IPS DF 19.7 (cell line): ENCODE results near the gene CAP1.
"Not testable (repeated sequence)": the region's sequence is repeated elsewhere in the genome, so short reads cannot be mapped to it uniquely, and the experiment has no call there.

Experiments
- DNase-seq: peaks from one replicate; pipeline ENCODE4 v3.0.0-alpha.2; 2013; ENCODE audit warnings: low read depth, low spot score

Gene CAP1

DNA sequence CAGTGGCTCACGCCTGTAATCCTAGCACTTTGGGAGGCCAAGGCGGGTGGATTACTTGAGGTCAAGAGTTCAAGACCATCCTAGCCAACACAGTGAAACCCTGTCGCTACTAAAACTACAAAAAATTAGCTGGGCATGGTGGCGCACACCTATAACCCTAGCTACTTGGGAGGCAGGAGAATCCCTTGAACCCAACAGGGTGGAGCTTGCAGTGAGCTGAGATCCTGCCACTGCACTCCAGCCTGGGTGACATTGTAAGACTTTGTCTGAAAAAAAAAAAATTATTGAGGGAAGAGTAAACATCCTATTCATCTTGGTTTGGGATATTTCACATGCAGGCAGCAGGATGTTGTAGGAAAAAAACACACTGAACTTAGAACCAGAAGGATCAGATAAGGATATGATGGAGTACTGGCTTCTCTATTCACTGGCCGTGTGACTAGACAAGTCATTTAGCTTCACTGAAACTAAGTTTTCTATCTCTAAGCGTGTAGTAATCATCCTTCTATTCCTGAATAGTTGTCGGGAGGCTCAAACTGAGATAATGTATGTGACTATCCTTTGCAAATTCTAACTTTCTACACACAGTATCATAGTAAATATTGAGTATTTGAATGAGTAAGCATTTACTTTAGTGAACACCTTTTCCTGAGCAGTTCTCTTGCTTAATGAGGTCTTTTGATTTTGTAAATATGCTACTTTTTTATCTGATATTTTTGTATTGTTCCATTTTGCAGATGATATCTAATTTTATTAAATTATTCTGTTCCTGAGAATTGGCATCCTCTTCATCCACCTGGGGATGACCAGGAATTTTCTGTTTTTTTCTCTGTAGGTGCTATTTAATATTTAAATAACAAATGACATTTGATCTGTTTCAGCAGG is 18.2 kb downstream of the CAP1 start:
- DNase-seq = no peak

DNA sequence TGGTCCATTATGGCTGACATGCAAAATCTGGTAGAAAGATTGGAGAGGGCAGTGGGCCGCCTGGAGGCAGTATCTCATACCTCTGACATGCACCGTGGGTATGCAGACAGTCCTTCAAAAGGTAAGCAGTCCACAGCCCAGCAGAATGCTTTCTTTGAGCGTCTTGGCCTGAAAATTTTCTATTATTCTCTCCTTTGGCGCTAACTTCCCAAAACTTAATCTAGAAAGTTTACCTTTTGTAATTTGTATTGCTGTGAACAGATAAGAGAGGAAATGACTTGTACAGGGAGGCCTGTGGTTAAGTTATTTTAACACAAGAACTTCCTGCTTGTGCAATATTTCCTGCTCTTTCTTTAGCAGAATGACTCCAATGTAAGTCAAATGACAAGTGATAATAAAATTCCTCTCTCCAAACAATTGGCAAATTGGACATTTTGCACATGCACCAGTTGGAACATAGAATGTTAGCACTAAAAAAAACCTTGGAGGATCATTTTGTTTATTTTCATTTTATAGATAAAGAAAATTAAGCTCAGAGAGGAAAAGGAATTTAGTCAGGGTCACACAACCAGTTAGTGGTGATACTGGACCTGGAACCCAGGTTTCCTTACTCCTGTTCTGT is 18.9 kb downstream of the CAP1 start:
- peak; percentile 56 for DNase-seq

DNA sequence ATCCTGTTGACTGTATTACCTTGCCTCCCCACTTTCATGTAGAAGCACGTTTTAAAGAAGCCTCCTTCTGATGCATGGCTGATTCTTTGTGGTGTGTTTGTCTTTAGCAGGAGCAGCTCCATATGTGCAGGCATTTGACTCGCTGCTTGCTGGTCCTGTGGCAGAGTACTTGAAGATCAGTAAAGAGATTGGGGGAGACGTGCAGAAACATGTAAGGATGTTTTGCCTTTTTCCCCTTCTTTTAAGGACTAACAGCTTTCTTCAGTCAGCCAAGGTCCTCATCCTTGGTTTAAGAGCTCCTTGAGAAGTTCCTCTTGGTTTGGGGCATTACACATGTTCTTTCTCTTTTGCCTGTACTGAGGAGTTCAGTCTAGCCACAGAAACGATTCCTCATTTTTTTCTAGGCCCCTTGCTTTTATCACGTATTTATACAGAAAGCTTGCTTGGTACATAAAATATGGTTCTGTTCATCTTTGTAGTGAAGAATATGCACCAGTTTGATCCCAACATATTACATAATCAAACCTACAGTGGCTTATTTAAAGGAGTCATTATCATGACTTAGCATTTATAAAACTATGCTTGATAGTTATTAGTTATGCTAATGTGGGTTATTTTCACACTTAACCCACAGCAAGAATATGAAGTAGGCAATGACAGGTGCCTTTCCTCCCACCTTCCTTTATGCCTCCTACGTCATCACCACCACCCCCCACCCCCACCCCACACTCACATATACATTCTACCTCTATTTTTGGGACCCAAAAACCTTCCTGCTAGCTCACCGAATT is 19.6 kb downstream of the CAP1 start:
- DNase-seq = no peak

DNA sequence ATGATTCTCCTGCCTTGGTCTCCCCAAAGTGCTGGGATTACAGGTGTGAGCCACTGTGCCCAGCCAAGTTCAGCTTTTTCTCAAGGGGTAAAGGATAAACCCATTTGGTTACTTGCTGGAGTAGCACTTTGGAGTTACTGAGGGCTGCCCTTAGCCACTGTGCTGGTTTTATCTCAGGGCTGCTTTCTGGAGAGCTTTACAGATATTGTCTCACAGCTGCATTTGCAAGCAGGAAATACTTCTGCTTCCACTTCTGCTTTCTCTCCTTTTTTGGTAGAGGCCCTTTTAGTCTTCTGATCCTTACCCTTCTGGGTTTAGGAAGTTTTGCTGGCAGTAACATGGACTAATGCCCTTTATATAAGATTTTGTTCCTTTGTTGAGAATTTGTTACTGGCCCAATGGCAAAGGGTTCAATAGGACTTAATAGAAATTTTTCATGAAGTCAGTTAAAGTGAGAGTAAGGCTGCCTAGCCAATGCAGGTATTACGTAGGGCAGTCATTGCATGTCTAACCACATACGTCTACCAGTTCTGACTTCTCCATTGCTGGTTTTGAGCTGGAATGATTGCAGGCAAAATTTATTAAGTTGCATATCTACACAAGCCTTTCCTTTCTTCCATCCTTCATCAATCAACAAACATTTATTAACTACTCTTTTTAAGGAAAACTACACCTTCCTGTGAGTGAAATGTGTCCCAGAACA is 24.4 kb downstream of the CAP1 start:
- DNase-seq = no peak

DNA sequence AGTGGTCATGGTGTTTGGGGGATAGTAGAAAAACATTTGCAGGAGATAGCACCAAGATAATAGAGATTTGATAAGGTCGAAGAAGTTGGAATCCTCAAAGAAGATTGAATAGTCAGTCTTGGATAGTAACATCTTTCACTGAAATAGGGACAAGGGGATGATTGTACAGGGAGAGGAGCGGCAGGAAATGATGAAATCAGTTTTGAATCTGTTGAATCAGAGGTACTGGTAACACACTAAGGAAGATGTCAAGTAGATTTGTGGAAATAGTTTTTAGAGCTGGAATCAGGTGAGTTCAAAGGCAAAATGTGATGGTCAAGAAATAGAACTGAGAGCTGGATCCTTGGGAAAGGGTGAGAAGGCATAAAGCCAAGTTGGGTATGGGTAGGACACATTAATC is 26.5 kb downstream of the CAP1 start:
- DNase-seq = no peak

DNA sequence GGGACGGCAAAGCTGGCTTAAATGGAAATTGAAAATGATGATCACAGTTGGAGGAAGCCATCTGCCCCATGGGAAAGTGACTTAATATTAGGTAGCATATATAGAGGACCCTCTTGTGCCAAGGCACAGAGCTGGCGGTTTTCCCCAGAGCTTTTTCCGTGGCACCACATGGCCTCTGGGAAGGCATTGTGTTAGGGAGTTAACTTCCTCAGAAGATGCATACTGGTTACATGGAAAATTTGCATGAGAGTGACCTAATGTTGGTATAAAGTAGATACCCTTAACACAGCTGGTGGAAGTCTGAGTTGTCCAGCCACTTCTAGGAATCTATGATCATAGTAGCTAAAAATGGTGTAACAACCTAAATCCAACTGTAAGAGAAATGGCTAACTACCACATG is 27.3 kb downstream of the CAP1 start:
- DNase-seq = no peak

DNA sequence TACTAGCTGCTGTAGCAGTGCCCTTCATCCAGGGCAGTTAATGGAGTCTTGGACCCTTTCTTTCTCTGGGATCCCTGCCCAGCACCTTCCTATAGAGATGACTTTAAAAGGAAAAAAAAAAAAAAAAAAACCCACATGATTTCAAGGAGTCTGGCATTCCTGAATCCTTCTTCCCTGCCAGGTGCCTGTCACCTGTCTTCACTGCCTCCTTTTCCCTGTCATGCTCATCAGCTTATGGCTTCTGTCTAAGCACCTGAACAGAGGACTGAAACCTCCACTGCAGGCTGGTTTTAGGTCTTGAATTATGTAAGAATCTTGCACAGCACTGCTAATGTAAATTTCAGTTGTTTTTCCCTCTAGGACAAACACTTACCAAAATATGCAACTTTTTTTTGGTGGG is 31.6 kb downstream of the CAP1 start:
- DNase-seq = no peak

DNA sequence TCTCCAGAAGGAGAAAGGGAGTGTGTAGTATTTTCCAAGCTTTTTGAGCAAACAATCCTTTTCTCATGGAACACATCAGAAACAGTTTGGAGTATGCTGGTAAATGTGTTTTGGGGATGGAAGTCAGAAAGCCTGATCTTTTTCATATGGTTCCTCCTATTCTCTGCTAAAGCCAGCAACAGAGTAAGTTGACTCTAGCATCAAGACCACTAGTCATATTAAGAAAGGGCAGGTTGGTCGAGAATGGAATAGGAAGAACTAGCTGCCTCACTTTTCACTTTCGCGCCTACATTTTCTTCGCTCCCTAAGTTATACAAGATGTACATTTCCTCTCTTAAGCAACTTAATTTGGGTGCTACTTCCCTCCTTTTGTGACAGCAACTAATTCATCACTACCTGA is 32.5 kb downstream of the CAP1 start:
- DNase-seq = no peak

DNA sequence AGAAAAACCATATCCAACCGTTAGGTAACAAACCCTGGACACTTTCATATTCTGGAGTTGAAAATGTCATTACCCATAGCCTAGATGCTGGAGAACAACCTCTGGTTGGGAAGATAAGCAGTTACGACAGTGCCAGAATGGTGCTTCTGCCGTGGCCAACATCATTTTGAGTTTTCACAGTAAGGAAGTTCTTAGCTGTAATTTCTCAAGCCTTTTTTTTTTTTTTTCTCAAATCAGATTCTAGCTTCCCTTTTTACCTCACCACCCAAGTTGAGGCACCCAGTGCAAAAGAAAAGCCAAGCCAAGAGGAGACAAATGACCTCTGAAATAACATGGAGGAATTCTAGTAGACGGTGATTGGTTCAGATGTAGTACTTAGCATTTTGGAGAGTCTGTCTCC is 34.7 kb downstream of the CAP1 start:
- DNase-seq = no peak

DNA sequence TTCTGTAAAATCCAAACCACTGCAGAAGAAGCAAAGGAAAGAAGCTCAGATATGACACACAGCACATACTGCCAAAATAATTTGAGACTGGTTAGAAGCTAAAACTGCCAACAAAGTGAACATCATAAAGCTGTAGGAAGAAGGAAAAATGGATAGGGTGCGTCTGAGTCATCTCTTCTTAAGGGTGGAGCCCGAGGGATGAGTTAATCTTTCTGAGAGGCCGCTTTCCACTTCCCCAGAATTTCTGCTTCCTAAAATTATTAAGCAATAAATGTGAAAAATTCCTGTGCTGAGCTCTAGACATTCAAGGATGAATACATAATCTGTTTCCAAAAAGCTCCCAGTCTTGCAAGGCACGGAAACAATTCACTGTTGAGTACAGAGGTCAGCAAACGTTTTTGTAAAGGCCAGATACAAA is 36.4 kb downstream of the CAP1 start:
- DNase-seq = no peak

DNA sequence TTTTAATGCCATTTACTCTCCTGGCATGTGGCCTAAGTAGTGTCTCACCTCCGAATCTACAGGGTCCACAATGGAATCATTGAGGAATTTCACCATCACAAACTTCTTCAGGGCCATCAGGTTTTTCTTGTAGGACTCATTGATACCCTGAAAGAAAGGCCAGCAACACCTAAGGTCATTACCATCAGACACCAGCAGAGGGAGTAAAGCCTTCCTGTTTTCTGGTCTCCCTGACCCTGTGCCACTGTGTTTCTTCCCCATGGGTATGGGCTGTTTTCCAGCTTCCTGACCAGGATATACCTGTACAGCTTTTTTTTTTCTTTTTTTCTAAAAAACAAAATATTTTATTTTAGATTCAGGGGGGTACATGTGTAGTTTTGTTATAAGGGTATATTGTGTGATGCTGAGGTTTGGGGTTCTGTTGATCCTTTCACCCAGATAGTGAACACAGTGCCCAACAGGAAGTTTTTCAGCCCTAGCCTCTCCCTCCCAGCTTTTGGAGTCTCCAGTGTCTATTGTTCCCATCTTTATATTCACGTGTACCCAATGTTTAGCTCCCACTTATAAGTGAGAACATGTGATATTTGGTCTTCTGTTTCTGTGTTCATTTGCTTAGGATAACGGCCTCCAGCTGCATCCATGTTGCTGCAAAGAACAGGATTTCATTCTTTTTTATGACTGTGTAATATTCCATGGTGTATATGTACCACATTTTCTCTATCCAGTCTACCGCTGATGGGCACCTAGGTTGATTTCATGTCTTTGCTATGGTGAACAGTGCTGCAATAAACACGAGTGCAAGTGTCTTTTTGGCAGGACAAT is 38.2 kb downstream of the CAP1 start:
- no peak for DNase-seq

DNA sequence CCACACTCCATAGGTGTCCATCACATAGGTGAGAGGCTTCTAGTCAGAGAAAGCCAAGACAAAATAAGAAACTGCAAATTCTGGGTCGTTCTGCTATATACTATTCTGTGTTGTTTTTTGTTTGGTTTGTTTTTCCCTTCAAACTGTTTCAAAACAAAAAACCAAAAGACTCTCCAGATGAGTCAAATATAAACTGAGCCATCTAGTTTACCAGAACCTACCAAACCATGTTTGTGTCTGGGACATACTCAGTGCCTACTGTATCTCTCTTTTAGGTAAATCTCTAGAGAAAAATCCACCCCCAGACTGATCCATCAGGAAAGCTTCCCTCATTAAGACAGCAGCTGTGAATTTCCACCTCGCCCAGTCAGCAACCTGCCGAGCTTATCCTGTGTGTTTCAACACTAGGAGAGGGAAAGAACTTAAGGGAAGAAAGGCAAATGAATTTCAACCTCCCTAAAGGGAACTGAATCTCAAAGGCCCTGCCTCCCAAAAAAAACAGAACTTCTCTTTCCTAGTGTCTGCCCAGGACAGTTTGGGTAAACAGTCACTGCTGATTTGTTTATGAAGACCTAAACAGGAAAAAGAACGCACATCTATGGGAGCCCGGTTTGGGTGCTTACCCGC is 39.4 kb downstream of the CAP1 start:
- no peak for DNase-seq

DNA sequence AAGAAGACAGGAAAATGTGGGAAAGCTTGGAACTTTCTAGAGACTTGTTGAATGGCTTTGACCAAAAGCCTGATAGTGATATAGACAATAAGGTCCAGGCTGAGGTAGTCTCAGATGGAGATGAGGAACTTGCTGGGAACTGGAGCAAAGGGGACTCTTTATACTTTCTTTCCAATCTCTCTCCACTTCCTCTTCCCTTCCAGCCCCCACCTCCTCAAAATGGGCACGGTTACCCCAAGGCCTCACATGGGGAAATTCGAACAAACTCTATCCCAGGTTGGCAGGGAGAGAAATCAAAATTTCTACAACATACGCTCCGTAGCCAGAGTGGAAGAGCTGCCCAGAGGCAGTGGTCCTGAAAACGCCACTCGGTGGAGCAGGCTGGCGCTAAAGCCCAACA is 41.3 kb downstream of the CAP1 start:
- no peak for DNase-seq

DNA sequence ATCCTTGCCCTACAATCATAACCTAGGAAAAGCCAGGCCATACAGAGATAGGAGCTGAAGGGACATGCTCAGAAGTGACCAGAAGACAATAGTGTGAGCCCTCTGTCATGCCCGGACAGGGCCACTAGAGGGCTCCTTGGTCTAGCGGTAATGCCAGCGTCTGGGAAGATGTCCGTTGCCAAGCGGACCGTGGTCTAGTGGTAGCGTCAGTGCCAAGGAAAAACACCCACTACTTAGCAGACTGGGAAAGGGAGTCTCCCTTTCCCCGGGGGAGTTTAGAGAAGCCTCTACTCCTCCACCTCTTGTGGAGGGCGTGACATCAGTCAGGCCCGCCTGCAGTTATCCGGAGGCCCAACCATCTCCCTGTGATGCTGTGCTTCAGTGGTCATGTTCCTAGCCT is 44.2 kb downstream of the CAP1 start:
- DNase-seq = not testable (repeated sequence)

DNA sequence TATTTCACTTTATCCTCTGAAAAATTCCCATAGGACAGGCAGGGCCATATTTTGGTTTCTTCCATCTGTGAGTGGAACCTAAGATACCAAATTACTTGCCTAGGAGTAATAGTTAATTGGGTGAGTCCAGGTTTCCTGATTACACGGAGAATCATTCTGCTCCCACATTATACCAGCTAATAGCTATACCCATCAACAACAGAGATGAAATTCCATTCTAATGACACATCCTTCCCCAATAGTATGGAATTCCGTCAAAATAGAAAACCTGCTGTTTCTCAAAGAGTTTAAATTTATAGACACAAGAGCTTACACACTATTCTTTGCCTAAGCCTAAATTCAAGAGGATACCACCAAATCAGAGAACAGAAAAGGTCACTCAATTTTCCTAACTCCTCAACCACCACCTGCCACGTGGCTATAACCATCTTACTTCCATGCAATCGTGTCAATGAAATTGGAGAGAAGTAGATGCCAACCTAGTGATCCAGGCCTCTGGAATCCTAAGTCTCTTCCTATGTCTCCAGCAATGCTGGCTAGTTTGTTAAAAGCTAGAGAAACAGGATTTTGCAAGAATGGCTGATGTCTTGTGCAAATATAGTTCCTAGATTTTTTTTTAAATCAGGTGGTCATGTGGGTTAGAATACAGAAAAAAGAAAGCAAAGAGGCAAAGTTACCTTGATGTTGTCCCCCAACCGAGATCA is 50.3 kb downstream of the CAP1 start:
- DNase-seq = no peak

DNA sequence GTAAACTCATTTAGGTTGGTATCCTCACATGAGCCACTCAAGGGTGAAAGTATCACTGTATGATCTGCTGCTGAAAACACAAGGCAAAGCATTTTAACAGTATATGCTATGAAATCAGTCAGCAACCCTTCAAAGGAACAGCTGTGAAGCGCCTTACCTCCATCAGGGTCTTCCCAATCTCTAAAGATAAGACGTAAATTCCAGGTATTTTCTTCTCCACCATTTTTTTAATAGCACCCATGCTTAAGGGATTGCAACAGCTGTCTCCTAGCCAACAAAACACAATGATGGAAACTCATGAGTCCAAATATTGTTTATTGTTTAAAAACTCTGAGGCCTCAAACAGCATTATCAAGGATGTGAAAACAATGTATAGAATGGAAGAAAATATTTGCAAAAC is 51.7 kb downstream of the CAP1 start:
- no peak for DNase-seq

DNA sequence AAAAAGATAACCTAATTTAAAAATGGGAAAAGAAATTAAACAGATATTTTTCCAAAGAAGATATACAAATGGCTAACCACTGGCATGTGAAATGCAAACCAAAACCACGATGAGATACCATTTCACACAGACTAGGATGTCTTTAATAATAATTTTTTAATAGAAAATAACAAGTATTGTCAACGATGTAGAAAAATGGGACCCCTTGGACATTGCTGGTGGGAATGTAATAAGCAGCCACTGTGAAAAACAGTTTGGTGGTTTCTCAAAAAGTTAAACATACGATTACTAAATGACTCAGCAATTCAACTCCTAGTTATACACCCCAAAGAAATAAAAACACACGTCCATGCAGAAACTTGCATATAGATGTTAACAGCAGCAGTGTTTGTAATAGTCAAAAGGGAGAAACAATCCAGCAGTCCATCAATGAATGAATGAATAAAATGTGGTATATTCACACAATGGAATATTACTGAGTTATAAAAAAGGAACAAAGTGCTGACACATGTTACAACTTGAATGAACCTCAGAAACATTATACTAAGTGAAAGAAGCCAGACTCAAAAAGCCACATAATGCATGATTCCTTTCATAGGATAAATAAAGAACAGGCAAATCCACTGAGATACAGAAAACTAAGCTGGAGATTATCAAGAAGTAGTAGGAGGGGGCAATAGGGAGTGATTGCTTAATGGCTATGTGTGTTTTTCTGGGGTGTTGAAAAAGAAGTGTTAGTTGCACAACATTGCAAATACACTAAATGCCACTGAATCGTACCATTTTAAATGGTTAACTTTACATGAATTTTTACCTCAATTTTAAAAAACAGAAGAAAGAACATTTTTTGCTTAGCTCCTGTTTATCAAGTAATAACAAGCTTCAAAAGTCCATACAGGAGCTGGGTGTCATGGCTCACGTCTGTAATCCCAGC is 52.4 kb downstream of the CAP1 start:
- DNase-seq = no peak

DNA sequence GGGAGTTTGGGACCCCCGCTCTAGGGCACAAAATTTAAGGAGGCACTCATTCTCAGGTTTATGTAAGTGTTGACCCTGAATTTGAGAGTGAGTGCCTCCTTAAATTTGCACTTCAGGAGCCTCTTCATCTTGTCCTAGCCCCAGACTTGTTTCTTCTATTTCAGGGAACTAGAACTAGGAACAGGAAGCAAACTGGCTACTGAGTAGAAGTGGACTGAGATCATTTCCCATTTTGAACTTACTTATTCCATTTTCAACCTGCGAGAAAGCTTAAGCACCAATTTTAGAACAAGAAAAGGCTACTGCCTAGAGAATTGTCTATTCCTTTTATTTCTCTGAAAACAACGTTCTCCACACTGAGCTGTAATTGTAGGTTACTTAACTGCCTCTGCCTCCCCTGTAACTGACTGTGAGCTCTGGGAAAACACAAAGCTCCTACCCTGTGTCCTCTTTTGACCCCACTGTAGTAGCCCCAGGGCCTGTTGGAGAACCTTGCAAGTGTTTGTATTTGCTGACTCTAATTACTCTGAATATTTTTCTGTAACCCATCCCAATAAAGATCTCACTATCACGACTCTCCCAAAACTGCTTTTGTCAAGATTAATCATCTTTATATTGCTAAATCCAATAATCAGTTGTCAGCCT is 54.1 kb downstream of the CAP1 start:
- DNase-seq = no peak
